GM23338 (cell line): ENCODE measurements around the gene ERC1. TPM values are rescaled to one million over a fixed set of nuclear protein-coding genes. Genes with fewer than 3 reads are reported as not detected.
"Not testable (repeated sequence)": the region's sequence is repeated elsewhere in the genome, so short reads cannot be mapped to it uniquely, and the experiment has no call there.

ENCODE experiments used
- ATAC-seq: fragments of 200-7000 bp; cut with Tn5 transposase; 3 replicates; pipeline ENCODE4 v1.9.1; 2020
- DNase-seq: peaks from one replicate; pipeline ENCODE4 v3.0.0-alpha.2; 2015; ENCODE audit warnings: low spot score
- H2AFZ ChIP-seq: fragments of 200-600 bp; sonication (generic); 2 replicates; pipeline ENCODE4 v1.8.0; 2016; ENCODE audit warnings: antibody characterized with exemption, mild to moderate bottlenecking, moderate library complexity
- H3F3A ChIP-seq: fragments of 200-600 bp; sonication (generic); replicated peaks from 2 replicates; pipeline ENCODE4 v1.8.0; 2017; ENCODE audit warnings: antibody characterized with exemption, mixed run types, low read depth
- H3K27ac ChIP-seq: fragments of 200-600 bp; sonication (generic); 2 replicates; pipeline ENCODE4 v1.6.1; 2016; ENCODE audit warnings: low read depth
- H3K27me3 ChIP-seq: fragments of 200-600 bp; sonication (generic); 2 replicates; pipeline ENCODE4 v1.8.0; 2016; ENCODE audit warnings: mild to moderate bottlenecking, mixed run types, moderate library complexity; ENCODE audit not compliant: insufficient read depth
- H3K36me3 ChIP-seq: fragments of 200-600 bp; sonication (generic); 2 replicates; pipeline ENCODE4 v1.8.0; 2016; ENCODE audit warnings: mild to moderate bottlenecking; ENCODE audit not compliant: insufficient read depth
- H3K4me1 ChIP-seq: fragments of 200-600 bp; sonication (generic); 2 replicates; pipeline ENCODE4 v1.8.0; 2016; ENCODE audit warnings: mild to moderate bottlenecking, moderate library complexity; ENCODE audit not compliant: insufficient read depth
- H3K4me2 ChIP-seq: fragments of 200-600 bp; sonication (generic); 2 replicates; pipeline ENCODE4 v1.7.1; 2017; ENCODE audit warnings: mixed run types
- H3K4me3 ChIP-seq: fragments of 200-600 bp; sonication (generic); 2 replicates; pipeline ENCODE4 v1.6.1; 2016; ENCODE audit warnings: mixed run types
- H3K79me2 ChIP-seq: fragments of 200-600 bp; sonication (generic); replicated peaks from 2 replicates; pipeline ENCODE4 v1.8.0; 2017; ENCODE audit warnings: mild to moderate bottlenecking; ENCODE audit not compliant: insufficient read depth
- H3K9me2 ChIP-seq: fragments of 200-600 bp; sonication (generic); 2 replicates; pipeline ENCODE4 v1.8.0; 2017; ENCODE audit not compliant: insufficient read depth
- H4K20me1 ChIP-seq: fragments of 200-600 bp; sonication (generic); replicated peaks from 2 replicates; pipeline ENCODE4 v1.8.0; 2017; ENCODE audit warnings: mild to moderate bottlenecking; ENCODE audit not compliant: insufficient read depth
- H3K27ac Mint-ChIP-seq: 2 replicates; pipeline ENCODE4 v1.8.0; 2020; ENCODE audit warnings: inconsistent platforms, mild to moderate bottlenecking, moderate library complexity, mixed read lengths
- H3K27me3 Mint-ChIP-seq: 3 replicates; pipeline ENCODE4 v1.8.0; 2022; ENCODE audit warnings: low read depth, mild to moderate bottlenecking, moderate library complexity, mixed read lengths, inconsistent platforms; ENCODE audit not compliant: insufficient read depth, poor library complexity
- H3K36me3 Mint-ChIP-seq: 3 replicates; pipeline ENCODE4 v1.8.0; 2021; ENCODE audit warnings: low read depth, mild to moderate bottlenecking, inconsistent platforms, moderate library complexity, mixed read lengths
- H3K4me1 Mint-ChIP-seq: 3 replicates; pipeline ENCODE4 v1.8.0; 2020; ENCODE audit warnings: mild to moderate bottlenecking, inconsistent platforms, mixed read lengths
- H3K4me3 Mint-ChIP-seq: 3 replicates; pipeline ENCODE4 v1.8.0; 2021; ENCODE audit warnings: moderate library complexity, mild to moderate bottlenecking, inconsistent platforms, mixed read lengths
- H3K9me3 Mint-ChIP-seq: 3 replicates; pipeline ENCODE4 v1.8.0; 2020; ENCODE audit warnings: moderate library complexity, mild to moderate bottlenecking, inconsistent platforms, mixed read lengths
- CREB1 ChIP-seq: fragments of 250-450 bp; sonication (Bioruptor Pico); IDR thresholded peaks from 2 replicates; pipeline ENCODE4 v1.5.0; 2020; ENCODE audit warnings: low read depth, mild to moderate bottlenecking, moderate library complexity
- CTCF ChIP-seq, 2 experiments: fragments of 200-600 bp in 1 of 2; sonication (generic) in 1 of 2; conservative IDR thresholded peaks; 2 replicates each; pipeline versions ENCODE4 v1.5.1 to v1.6.1; 2016 to 2017; ENCODE audit warnings: antibody characterized with exemption in 2 of 2, low read depth in 2 of 2, mild to moderate bottlenecking in 2 of 2, moderate library complexity in 1 of 2
- EZH2 ChIP-seq: fragments of 200-600 bp; sonication (generic); IDR thresholded peaks from one replicate; pipeline ENCODE4 v1.8.0; 2017; ENCODE audit warnings: antibody characterized with exemption, mild to moderate bottlenecking, low read depth; ENCODE audit not compliant: unreplicated experiment
- EZH2phosphoT487 ChIP-seq: fragments of 200-600 bp; sonication (generic); IDR thresholded peaks from one replicate; pipeline ENCODE4 v1.8.1; 2018; ENCODE audit warnings: antibody characterized with exemption; ENCODE audit not compliant: unreplicated experiment
- NANOG ChIP-seq: IDR thresholded peaks from 2 replicates; pipeline ENCODE4 v1.6.1; 2016; ENCODE audit warnings: antibody characterized with exemption, borderline replicate concordance
- ZNF114 ChIP-seq: fragments of 250-450 bp; sonication (Bioruptor Pico); IDR thresholded peaks from 2 replicates; pipeline ENCODE4 v1.5.0; 2020; ENCODE audit warnings: mild to moderate bottlenecking, moderate library complexity
- polyA plus RNA-seq: library from polyadenylated mRNA; unstranded; fragments of >200 nt; fragmentation: Nextera tagmentation; extraction: Ambion mirVana; gene quantifications from 2 replicates; pipeline ENCODE4 v1.2.1, GENCODE V29; 2016
- total RNA-seq: library from RNA; depleted of rRNA; stranded (reverse); fragments of >200 nt; shearing (Covaris generic); gene quantifications from 2 replicates; pipeline ENCODE4 v1.2.3, GENCODE V29; 2014
- TF ChIP-seq, protein P1 (sequence below): IDR thresholded peaks from 2 replicates; pipeline ENCODE4 v1.6.1; 2016; ENCODE audit warnings: antibody characterized with exemption
- TF ChIP-seq, protein P2 (sequence below): IDR thresholded peaks from one replicate; pipeline ENCODE4 v1.6.1; 2018; ENCODE audit warnings: antibody characterized with exemption; ENCODE audit not compliant: unreplicated experiment

ERC1 gene
- total and polyA plus RNA-seq, 2 experiments from 2014 or later: 28.1 to 35.3 TPM

GRCh38 chr12:1206118-1206734, 215.2 kb downstream of the ERC1 start (continued):
- TF ChIP-seq CTCF (conservative IDR thresholded peaks at IDR 0.05; ENCODE audit: low read depth in 2 of 2) (no peak), ZNF114 (CRISPR knock-in tag) (no peak), CREB1 (CRISPR knock-in tag) (no peak)
- TF ChIP-seq, protein P1, sequence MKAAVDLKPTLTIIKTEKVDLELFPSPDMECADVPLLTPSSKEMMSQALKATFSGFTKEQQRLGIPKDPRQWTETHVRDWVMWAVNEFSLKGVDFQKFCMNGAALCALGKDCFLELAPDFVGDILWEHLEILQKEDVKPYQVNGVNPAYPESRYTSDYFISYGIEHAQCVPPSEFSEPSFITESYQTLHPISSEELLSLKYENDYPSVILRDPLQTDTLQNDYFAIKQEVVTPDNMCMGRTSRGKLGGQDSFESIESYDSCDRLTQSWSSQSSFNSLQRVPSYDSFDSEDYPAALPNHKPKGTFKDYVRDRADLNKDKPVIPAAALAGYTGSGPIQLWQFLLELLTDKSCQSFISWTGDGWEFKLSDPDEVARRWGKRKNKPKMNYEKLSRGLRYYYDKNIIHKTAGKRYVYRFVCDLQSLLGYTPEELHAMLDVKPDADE: no peak

DNA sequence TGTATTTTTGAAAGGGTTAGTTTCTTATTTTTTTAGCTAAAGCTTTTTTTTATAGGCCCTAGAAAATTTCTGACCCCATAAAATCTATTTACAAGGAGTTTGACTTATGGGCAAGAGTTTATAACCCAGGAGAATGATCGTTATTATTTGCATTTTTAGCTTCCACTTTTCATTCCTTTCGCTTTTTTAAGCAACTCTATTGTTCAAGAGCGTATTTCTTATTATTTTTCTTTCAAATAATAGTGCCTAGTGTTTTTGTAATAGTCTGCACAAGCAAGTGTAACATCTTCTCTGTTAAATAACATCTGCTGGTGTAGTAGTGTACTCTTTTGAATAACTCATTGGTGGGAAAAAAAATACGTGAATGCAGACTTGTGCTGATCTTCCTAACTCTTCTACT, 216.3 kb downstream of the ERC1 start:
- H3K27me3 Mint-ChIP-seq: no peaks in the 10 kb centered on the region
- no peaks in the 10 kb centered on the region for H3K9me3 Mint-ChIP-seq
- no peaks in the 10 kb centered on the region for H3F3A ChIP-seq
- no peak overlapping the region for H2AFZ ChIP-seq
- no peaks in the 10 kb centered on the region for H3K9me2 ChIP-seq
- no peak overlapping the region for H3K4me3 ChIP-seq
- H3K36me3 ChIP-seq: no peaks in the 10 kb centered on the region
- no peaks in the 10 kb centered on the region for H3K27me3 ChIP-seq
- no peak for TF ChIP-seq EZH2phosphoT487
- no peak for TF ChIP-seq ZNF114 (CRISPR knock-in tag)
- H3K4me1 Mint-ChIP-seq: peaks cover 20% of the 10 kb centered on the region
- peaks cover 32% of the 10 kb centered on the region for H3K4me1 ChIP-seq
- ATAC-seq: no peak
- H3K36me3 Mint-ChIP-seq: no peaks in the 10 kb centered on the region
- H4K20me1 ChIP-seq: no peaks in the 10 kb centered on the region
- H3K27ac Mint-ChIP-seq: no peak overlapping the region
- DNase-seq: no peak
- no peak overlapping the region for H3K27ac ChIP-seq
- no peaks in the 10 kb centered on the region for H3K79me2 ChIP-seq
- no peak overlapping the region for H3K4me2 ChIP-seq
- H3K4me3 Mint-ChIP-seq: no peak overlapping the region

DNA sequence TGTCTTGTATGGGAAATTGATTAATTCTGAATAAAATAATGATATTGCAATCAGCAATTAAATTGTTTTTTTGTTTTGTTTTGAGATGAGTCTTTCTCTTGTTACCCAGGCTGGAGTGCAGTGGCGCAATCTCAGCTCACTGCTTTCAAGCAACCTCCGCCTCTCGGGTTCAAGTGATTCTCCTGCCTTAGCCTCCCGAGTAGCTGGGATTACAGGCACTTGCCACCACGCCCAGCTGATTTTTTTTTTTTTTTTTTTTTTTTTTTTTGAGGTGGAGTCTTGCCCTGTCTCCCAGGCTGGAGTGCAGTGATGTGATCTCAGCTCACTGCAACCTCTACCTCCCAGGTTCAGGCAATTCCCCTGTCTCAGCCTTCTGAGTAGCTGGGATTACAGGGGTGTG, 217.7 kb downstream of the ERC1 start:
- not testable (repeated sequence) for H3K36me3 Mint-ChIP-seq, H3K27me3 Mint-ChIP-seq, ATAC-seq

DNA sequence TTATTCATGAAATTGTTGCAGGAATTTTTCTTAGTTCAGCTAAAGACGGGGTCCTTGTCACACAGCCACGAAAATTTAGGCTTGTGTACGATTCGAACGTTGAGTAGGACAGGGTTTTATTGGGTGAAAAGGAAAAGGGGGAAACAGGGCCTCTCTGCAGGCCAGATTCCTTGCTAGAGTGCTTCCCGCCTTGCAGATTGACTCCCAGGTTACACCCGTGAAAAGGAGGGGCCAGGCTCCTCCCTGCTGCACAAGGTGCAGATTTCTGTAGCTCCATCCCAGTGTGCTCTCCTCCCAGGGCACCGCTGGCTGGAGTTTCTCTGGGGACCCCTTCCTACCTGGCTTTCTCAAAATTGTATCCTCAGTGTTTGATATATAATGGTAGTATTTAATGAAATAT, 221.5 kb downstream of the ERC1 start:
- Histone ChIP-seq H3K36me3 (no peaks in the 10 kb centered on the region), H3K4me2 (peak overlapping the region; percentile 59; the same call in 1 of the 2 replicates), H2AFZ (no peak overlapping the region), H3K27me3 (no peaks in the 10 kb centered on the region), H3K4me1 (peaks cover 21% of the 10 kb centered on the region), H3K79me2 (no peaks in the 10 kb centered on the region), H3K27ac (no peak overlapping the region), H3K9me2 (no peaks in the 10 kb centered on the region), H3K4me3 (no peak overlapping the region), H4K20me1 (no peaks in the 10 kb centered on the region), H3F3A (no peaks in the 10 kb centered on the region)
- Mint-ChIP-seq H3K27me3 (no peaks in the 10 kb centered on the region), H3K4me1 (peaks cover 10% of the 10 kb centered on the region), H3K4me3 (no peak overlapping the region), H3K27ac (no peak overlapping the region), H3K36me3 (no peaks in the 10 kb centered on the region), H3K9me3 (no peaks in the 10 kb centered on the region)
- ATAC-seq (peak; percentile 94), DNase-seq (peak; percentile 69)
- no peak for TF ChIP-seq EZH2
- TF ChIP-seq CREB1 (CRISPR knock-in tag): no peak
- TF ChIP-seq NANOG: no peak
- TF ChIP-seq, protein P2, sequence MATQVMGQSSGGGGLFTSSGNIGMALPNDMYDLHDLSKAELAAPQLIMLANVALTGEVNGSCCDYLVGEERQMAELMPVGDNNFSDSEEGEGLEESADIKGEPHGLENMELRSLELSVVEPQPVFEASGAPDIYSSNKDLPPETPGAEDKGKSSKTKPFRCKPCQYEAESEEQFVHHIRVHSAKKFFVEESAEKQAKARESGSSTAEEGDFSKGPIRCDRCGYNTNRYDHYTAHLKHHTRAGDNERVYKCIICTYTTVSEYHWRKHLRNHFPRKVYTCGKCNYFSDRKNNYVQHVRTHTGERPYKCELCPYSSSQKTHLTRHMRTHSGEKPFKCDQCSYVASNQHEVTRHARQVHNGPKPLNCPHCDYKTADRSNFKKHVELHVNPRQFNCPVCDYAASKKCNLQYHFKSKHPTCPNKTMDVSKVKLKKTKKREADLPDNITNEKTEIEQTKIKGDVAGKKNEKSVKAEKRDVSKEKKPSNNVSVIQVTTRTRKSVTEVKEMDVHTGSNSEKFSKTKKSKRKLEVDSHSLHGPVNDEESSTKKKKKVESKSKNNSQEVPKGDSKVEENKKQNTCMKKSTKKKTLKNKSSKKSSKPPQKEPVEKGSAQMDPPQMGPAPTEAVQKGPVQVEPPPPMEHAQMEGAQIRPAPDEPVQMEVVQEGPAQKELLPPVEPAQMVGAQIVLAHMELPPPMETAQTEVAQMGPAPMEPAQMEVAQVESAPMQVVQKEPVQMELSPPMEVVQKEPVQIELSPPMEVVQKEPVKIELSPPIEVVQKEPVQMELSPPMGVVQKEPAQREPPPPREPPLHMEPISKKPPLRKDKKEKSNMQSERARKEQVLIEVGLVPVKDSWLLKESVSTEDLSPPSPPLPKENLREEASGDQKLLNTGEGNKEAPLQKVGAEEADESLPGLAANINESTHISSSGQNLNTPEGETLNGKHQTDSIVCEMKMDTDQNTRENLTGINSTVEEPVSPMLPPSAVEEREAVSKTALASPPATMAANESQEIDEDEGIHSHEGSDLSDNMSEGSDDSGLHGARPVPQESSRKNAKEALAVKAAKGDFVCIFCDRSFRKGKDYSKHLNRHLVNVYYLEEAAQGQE: no peak
- TF ChIP-seq CTCF (conservative IDR thresholded peaks at IDR 0.05; ENCODE audit: low read depth in 2 of 2): no peak

More for the DNA sequence above, 217.7 kb downstream of the ERC1 start:
- not testable (repeated sequence) for H2AFZ ChIP-seq, H3K27ac ChIP-seq, H3K27ac Mint-ChIP-seq, H3K79me2 ChIP-seq, H3K4me3 Mint-ChIP-seq, H3K4me3 ChIP-seq, H3K9me3 Mint-ChIP-seq, H3F3A ChIP-seq, H3K27me3 ChIP-seq, H4K20me1 ChIP-seq, H3K4me2 ChIP-seq, DNase-seq, H3K9me2 ChIP-seq, H3K36me3 ChIP-seq
- peaks cover 37% of the 10 kb centered on the region for H3K4me1 ChIP-seq
- H3K4me1 Mint-ChIP-seq: peaks cover 22% of the 10 kb centered on the region
